GM12878 (cell line): ENCODE data around the gene INF2.

ENCODE experiments used
- CHD4 ChIP-seq: fragments of 200-600 bp; sonication (generic); IDR thresholded peaks from 2 replicates; pipeline ENCODE4 v1.6.1; 2016; ENCODE audit warnings: mild to moderate bottlenecking
- TF ChIP-seq, protein P1 (sequence below), 3 experiments: IDR thresholded peaks in 2 of 3; conservative IDR thresholded peaks in 1 of 3; 2 replicates each; pipeline ENCODE4 v1.5.1; 2011; ENCODE audit warnings: low read depth in 3 of 3, low read length in 3 of 3, mild to moderate bottlenecking in 3 of 3, control low read depth in 2 of 3, moderate library complexity in 2 of 3, inconsistent platforms in 1 of 3, mixed read lengths in 1 of 3; ENCODE audit not compliant: control insufficient read depth in 2 of 3, insufficient read depth in 1 of 3; ENCODE audit errors: extremely low read depth in 1 of 3

- TF ChIP-seq, protein P1, sequence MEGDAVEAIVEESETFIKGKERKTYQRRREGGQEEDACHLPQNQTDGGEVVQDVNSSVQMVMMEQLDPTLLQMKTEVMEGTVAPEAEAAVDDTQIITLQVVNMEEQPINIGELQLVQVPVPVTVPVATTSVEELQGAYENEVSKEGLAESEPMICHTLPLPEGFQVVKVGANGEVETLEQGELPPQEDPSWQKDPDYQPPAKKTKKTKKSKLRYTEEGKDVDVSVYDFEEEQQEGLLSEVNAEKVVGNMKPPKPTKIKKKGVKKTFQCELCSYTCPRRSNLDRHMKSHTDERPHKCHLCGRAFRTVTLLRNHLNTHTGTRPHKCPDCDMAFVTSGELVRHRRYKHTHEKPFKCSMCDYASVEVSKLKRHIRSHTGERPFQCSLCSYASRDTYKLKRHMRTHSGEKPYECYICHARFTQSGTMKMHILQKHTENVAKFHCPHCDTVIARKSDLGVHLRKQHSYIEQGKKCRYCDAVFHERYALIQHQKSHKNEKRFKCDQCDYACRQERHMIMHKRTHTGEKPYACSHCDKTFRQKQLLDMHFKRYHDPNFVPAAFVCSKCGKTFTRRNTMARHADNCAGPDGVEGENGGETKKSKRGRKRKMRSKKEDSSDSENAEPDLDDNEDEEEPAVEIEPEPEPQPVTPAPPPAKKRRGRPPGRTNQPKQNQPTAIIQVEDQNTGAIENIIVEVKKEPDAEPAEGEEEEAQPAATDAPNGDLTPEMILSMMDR (IDR thresholded peaks at IDR 0.05 in 2 of 3, conservative IDR thresholded peaks at IDR 0.05 in 1 of 3; ENCODE audit: control insufficient read depth in 2 of 3, extremely low read depth in 1 of 3, insufficient read depth in 1 of 3, low read depth in 3 of 3, low read length in 3 of 3), result no peak
- TF ChIP-seq CHD4, result no peak
Measured at GRCh38 chr14:104676694-104677511, 12.5 kb upstream of the INF2 start.
